Cardiac muscle cell (in vitro differentiated cells and primary cell): Measurements from ENCODE around the gene SPRR3. TPM values are rescaled to one million over a fixed set of nuclear protein-coding genes. Genes with fewer than 3 reads are reported as not detected.

Experiments used
- DNase-seq, 2 donors: peaks; one replicate each; pipeline versions ENCODE4 v3.0.0 to v3.0.0-alpha.2; 2010 to 2017; ENCODE audit warnings: low read depth in 1 of 2, low spot score in 1 of 2
- H3K27ac ChIP-seq: fragments of 200-600 bp; sonication (generic); 2 replicates; pipeline ENCODE4 v1.5.1; 2016
- H3K27me3 ChIP-seq: fragments of 200-600 bp; sonication (generic); 2 replicates; pipeline ENCODE4 v1.6.0; 2016; ENCODE audit warnings: control low read depth
- H3K36me3 ChIP-seq: fragments of 200-600 bp; sonication (generic); 2 replicates; pipeline ENCODE4 v1.5.1; 2016; ENCODE audit warnings: control low read depth
- H3K4me1 ChIP-seq: fragments of 200-600 bp; sonication (generic); 2 replicates; pipeline ENCODE4 v1.8.1; 2017; ENCODE audit warnings: low read depth, mild to moderate bottlenecking, mixed run types
- H3K4me3 ChIP-seq: fragments of 200-600 bp; sonication (generic); 2 replicates; pipeline ENCODE4 v1.5.1; 2016; ENCODE audit warnings: mild to moderate bottlenecking
- H3K9me3 ChIP-seq: fragments of 200-600 bp; sonication (generic); 2 replicates; pipeline ENCODE4 v1.5.1; 2017; ENCODE audit warnings: low read depth, mild to moderate bottlenecking, control low read depth
- polyA plus RNA-seq: library from polyadenylated mRNA; unstranded; fragments of >200 nt; fragmentation: Nextera tagmentation; extraction: Ambion mirVana; gene quantifications from 2 replicates; pipeline ENCODE4 v1.2.1, GENCODE V29; 2016
- total RNA-seq: library from RNA; depleted of rRNA; stranded (reverse); fragments of >200 nt; gene quantifications from 2 replicates; pipeline ENCODE4 v1.2.3, GENCODE V29; 2016
- TF ChIP-seq, protein P1 (sequence below): IDR thresholded peaks from 2 replicates; pipeline ENCODE4 v1.5.1; 2012; ENCODE audit warnings: low read depth, mild to moderate bottlenecking, low read length

SPRR3 gene
- total and polyA plus RNA-seq, 2 experiments from 2014 or later: not detected

DNA sequence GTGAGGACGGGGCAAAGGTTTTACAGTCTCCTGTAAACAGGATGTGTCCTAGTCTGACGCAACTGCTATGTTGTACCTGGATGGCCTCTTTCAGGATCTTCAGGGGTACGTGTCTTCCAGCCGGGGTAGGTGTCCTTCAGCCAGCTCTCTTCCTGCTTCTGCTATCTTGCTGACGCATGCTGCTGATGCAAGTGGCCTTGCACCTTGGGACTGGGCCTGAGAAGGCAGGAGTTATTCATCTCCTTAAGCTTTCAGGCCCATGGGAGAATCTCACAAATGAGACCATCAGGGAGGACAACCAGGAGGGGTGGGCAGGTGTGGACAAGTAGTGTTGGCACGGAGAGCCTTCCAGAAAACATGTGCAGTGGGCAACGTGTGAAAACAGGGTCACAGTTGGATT lies 21.6 kb downstream of the SPRR3 start:
- H3K4me1 ChIP-seq: no peaks in the 10 kb centered on the region
- no peak overlapping the region for H3K27ac ChIP-seq
- H3K36me3 ChIP-seq: no peaks in the 10 kb centered on the region
- no peak overlapping the region for H3K4me3 ChIP-seq
- H3K9me3 ChIP-seq: no peaks in the 10 kb centered on the region
- H3K27me3 ChIP-seq: no peaks in the 10 kb centered on the region
- TF ChIP-seq, protein P1, sequence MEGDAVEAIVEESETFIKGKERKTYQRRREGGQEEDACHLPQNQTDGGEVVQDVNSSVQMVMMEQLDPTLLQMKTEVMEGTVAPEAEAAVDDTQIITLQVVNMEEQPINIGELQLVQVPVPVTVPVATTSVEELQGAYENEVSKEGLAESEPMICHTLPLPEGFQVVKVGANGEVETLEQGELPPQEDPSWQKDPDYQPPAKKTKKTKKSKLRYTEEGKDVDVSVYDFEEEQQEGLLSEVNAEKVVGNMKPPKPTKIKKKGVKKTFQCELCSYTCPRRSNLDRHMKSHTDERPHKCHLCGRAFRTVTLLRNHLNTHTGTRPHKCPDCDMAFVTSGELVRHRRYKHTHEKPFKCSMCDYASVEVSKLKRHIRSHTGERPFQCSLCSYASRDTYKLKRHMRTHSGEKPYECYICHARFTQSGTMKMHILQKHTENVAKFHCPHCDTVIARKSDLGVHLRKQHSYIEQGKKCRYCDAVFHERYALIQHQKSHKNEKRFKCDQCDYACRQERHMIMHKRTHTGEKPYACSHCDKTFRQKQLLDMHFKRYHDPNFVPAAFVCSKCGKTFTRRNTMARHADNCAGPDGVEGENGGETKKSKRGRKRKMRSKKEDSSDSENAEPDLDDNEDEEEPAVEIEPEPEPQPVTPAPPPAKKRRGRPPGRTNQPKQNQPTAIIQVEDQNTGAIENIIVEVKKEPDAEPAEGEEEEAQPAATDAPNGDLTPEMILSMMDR: no peak
- no peak for DNase-seq

DNA sequence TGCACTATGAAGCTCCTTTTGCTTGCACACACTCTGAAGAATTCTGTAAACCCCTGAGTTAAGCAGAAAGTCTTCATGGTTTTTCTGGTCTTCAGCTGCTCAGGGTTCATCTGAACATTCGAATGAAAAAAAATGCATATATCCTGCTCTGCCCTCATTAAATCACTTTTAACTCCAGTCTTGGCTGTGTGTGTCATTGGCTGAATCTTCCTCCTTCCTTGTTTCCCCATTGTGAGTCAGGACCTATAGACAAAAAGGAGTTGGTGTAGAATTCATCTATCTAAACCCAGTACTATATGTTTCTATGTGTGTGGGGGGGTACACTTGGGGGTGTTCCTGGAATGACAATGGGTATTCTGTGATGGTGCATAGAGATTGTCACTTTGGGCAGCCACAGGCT lies 22.9 kb downstream of the SPRR3 start:
- no peaks in the 10 kb centered on the region for H3K27me3 ChIP-seq
- TF ChIP-seq, protein P1: no peak
- no peak overlapping the region for H3K4me3 ChIP-seq
- H3K36me3 ChIP-seq: no peaks in the 10 kb centered on the region
- no peaks in the 10 kb centered on the region for H3K4me1 ChIP-seq
- no peak overlapping the region for H3K27ac ChIP-seq
- H3K9me3 ChIP-seq: no peaks in the 10 kb centered on the region
- DNase-seq: no peak

DNA sequence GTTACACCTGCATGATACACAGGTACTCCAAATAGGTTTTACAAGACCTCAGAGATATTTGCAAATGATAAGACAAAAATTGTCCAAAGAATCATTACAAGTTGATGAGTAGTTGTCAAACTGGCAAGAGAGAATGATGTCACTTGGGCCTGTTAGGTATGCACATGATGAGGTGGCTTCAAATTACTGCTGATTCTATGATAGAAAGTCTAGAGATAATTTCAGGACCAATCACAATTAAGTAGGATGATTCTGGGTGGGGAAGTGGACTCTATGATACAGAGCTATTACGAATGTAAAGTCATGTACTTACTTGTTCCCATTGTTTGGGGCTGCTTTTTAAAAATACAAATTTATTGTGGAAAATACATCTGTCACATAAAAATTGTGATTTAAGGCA lies 24.2 kb downstream of the SPRR3 start:
- Histone ChIP-seq H3K27me3 (no peaks in the 10 kb centered on the region), H3K4me1 (no peaks in the 10 kb centered on the region), H3K4me3 (no peak overlapping the region), H3K36me3 (no peaks in the 10 kb centered on the region), H3K9me3 (no peaks in the 10 kb centered on the region), H3K27ac (no peak overlapping the region)
- TF ChIP-seq, protein P1: no peak
- DNase-seq: no peak

DNA sequence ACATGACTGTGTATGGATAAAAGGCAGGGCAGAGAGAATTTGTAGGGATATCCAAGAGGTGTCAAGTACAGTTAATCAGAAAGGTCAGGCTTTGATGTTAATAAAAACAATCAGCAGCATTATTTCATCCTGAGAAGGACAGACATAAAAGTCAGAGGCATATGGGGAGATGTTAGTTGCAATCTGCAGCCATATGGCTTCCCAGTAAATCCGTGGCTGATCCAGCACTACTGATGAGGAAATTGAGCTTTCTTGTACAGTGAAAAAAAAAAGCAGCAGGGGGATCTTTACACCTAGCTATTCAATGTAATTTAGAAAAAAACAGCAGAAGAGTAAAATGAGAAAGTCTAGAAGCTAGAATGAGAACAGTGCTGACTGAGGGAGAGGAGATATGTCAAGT lies 27.2 kb downstream of the SPRR3 start:
- Histone ChIP-seq H3K9me3 (no peaks in the 10 kb centered on the region), H3K27me3 (no peaks in the 10 kb centered on the region), H3K4me1 (no peaks in the 10 kb centered on the region), H3K4me3 (no peak overlapping the region), H3K36me3 (no peaks in the 10 kb centered on the region), H3K27ac (no peak overlapping the region)
- DNase-seq: no peak
- TF ChIP-seq, protein P1: no peak

DNA sequence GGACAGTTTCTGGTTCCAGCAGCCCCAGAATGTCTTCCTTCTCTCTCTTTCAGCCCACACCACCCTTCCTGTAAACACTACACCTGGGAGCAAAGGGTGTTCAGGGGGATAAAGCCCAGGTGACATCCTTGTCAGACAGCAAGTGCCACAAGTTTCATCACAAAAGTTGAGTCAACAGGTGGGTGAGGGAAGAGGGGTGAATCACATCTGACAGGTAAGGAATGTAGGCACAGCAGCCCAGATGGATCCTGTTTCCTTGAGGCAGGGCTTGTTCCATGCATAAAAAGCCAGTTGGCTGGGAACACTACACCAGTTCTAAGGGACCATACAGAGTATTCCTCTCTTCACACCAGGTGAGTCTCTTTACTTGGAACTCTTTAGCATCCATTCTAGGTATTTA lies 29.3 kb downstream of the SPRR3 start, which contains the start of gene SPRR1B:
TSS of gene SPRR1B (plus strand) at position 309 of the 400 bp plus-strand sequence. CDS start 1,143 bp downstream, outside the sequence.
- H3K27ac ChIP-seq: no peak within 1 kb of the TSS
- H3K4me1 ChIP-seq: no peaks in the 10 kb centered on the region
- H3K36me3 ChIP-seq: no peaks in the 10 kb centered on the region
- H3K27me3 ChIP-seq: no peaks in the 10 kb centered on the region
- no peak for DNase-seq
- TF ChIP-seq, protein P1: no peak
- no peak within 1 kb of the TSS for H3K4me3 ChIP-seq
- H3K9me3 ChIP-seq: no peaks in the 10 kb centered on the region

DNA sequence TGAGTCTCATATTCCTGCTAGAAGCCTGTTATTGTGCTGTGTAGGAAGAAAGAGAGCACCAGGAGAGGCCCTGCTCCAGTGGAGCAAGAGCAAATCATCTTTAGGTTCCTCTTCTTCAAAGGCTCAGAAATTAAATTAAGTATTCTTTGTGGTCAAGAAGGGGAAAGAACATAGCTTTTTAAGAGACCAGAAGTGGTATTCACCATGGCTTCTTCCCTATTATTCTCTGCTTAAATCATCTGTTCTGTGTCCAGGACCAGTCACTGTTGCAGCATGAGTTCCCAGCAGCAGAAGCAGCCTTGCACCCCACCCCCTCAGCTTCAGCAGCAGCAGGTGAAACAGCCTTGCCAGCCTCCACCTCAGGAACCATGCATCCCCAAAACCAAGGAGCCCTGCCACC lies 30.5 kb downstream of the SPRR3 start:
- TF ChIP-seq, protein P1: no peak
- no peaks in the 10 kb centered on the region for H3K4me1 ChIP-seq
- no peaks in the 10 kb centered on the region for H3K9me3 ChIP-seq
- H3K27ac ChIP-seq: no peak overlapping the region
- H3K27me3 ChIP-seq: no peaks in the 10 kb centered on the region
- no peaks in the 10 kb centered on the region for H3K36me3 ChIP-seq
- no peak for DNase-seq
- H3K4me3 ChIP-seq: no peak overlapping the region
